ENCODE data around the gene HPSE2.

- TF ChIP-seq POLR2AphosphoS5 (IDR thresholded peaks at IDR 0.05; ENCODE audit: low read depth, low read length) (no peak), TAF1 (IDR thresholded peaks at IDR 0.05; ENCODE audit: borderline replicate concordance, insufficient read depth, low read length) (no peak), SIN3A (IDR thresholded peaks at IDR 0.05; ENCODE audit: borderline replicate concordance, insufficient read depth, low read length) (no peak)
Observed at GRCh38 chr10:98418665-98419468, 816.8 kb downstream of the HPSE2 start.

All from PFSK-1 (cell line).